DND-41 (cell line): ENCODE data around the gene FBXW11.

ENCODE experiments used
- ATAC-seq: fragments of 200-7000 bp; cut with Tn5 transposase; 3 replicates; pipeline ENCODE4 v1.9.1; 2021; ENCODE audit warnings: low read depth; ENCODE audit not compliant: insufficient read depth
- DNase-seq: peaks from one replicate; pipeline ENCODE4 v3.0.0-alpha.2; 2020
- H2AFZ ChIP-seq: 2 replicates; pipeline ENCODE4 v1.6.0; 2012; ENCODE audit warnings: low read depth, low read length
- H3K27ac ChIP-seq: 2 replicates; pipeline ENCODE4 v1.5.1; 2012; ENCODE audit warnings: low read length, inconsistent platforms
- H3K27me3 ChIP-seq: fragments of 200-600 bp; sonication (generic); 2 replicates; pipeline ENCODE4 v1.6.0; 2012; ENCODE audit warnings: low read length, mild to moderate bottlenecking, inconsistent platforms; ENCODE audit not compliant: insufficient read depth, poor library complexity
- H3K36me3 ChIP-seq: 2 replicates; pipeline ENCODE4 v1.5.1; 2012; ENCODE audit warnings: low read length, inconsistent platforms; ENCODE audit not compliant: insufficient read depth
- H3K4me1 ChIP-seq: 2 replicates; pipeline ENCODE4 v1.5.1; 2012; ENCODE audit warnings: mild to moderate bottlenecking, low read length; ENCODE audit not compliant: insufficient read depth
- H3K4me2 ChIP-seq: 2 replicates; pipeline ENCODE4 v1.6.0; 2012; ENCODE audit warnings: mild to moderate bottlenecking, moderate library complexity, low read length, inconsistent platforms; ENCODE audit not compliant: insufficient read depth
- H3K4me3 ChIP-seq, 2 experiments: fragments of 200-600 bp in 1 of 2; shearing (Covaris generic) in 1 of 2; 2 replicates each; pipeline ENCODE4 v1.5.1; 2012 to 2016; ENCODE audit warnings: inconsistent platforms in 2 of 2, low read length in 2 of 2, mild to moderate bottlenecking in 2 of 2, low read depth in 1 of 2, moderate library complexity in 1 of 2
- H3K79me2 ChIP-seq: 2 replicates; pipeline ENCODE4 v1.6.0; 2012; ENCODE audit warnings: low read length, inconsistent platforms; ENCODE audit not compliant: insufficient read depth
- H3K9ac ChIP-seq: 2 replicates; pipeline ENCODE4 v1.6.0; 2012; ENCODE audit warnings: low read depth, mild to moderate bottlenecking, inconsistent platforms, low read length, moderate library complexity
- H3K9me3 ChIP-seq: 2 replicates; pipeline ENCODE4 v1.5.1; 2012; ENCODE audit warnings: low read length, moderate library complexity, mild to moderate bottlenecking, inconsistent platforms; ENCODE audit not compliant: insufficient read depth, severe bottlenecking
- H4K20me1 ChIP-seq: 2 replicates; pipeline ENCODE4 v1.6.0; 2012; ENCODE audit warnings: low read length; ENCODE audit not compliant: insufficient read depth
- EZH2 ChIP-seq: IDR thresholded peaks from 3 replicates; pipeline ENCODE4 v1.6.1; 2012; ENCODE audit warnings: borderline replicate concordance, low read depth, mild to moderate bottlenecking, moderate library complexity, low read length, inconsistent platforms; ENCODE audit not compliant: severe bottlenecking
- TF ChIP-seq, protein P1 (sequence below): IDR thresholded peaks from 2 replicates; pipeline ENCODE4 v1.5.1; 2012; ENCODE audit warnings: borderline replicate concordance, low read length, moderate library complexity, mild to moderate bottlenecking; ENCODE audit not compliant: poor library complexity, severe bottlenecking; ENCODE audit errors: extremely low read depth

The FBXW11 gene

DNA sequence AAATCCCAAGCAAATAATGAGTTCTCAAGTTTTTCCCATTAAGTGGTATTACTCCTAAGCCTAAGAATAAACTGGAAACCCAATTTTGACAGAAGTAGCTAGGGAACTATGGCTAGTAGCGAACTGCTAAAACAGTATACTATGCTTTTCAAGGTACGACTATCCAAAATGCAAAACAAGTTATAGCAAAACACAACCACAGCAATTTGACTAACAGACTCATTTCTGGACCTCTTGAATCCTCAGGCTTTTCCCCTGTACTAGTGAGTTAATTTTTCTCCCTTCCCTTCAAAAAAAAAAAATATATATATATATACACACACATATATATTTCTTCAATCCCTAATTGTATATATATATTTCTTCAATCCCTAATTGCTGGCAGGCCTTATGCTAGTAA is 7.3 kb downstream of the FBXW11 start:
- no peaks in the 10 kb centered on the region for H3K9me3 ChIP-seq
- DNase-seq = no peak
- H3K4me1 ChIP-seq = no peaks in the 10 kb centered on the region; the same call in 1 of the 2 replicates
- no peak overlapping the region for H3K4me3 ChIP-seq
- peaks cover 52% of the 10 kb centered on the region for H4K20me1 ChIP-seq
- H3K4me2 ChIP-seq = no peak overlapping the region
- no peak overlapping the region for H2AFZ ChIP-seq
- peaks cover 17% of the 10 kb centered on the region; the same call in 1 of the 2 replicates for H3K36me3 ChIP-seq
- no peak overlapping the region for H3K9ac ChIP-seq
- H3K79me2 ChIP-seq = peaks cover 98% of the 10 kb centered on the region
- ATAC-seq = no peak
- H3K27me3 ChIP-seq = no peaks in the 10 kb centered on the region
- TF ChIP-seq, protein P1, sequence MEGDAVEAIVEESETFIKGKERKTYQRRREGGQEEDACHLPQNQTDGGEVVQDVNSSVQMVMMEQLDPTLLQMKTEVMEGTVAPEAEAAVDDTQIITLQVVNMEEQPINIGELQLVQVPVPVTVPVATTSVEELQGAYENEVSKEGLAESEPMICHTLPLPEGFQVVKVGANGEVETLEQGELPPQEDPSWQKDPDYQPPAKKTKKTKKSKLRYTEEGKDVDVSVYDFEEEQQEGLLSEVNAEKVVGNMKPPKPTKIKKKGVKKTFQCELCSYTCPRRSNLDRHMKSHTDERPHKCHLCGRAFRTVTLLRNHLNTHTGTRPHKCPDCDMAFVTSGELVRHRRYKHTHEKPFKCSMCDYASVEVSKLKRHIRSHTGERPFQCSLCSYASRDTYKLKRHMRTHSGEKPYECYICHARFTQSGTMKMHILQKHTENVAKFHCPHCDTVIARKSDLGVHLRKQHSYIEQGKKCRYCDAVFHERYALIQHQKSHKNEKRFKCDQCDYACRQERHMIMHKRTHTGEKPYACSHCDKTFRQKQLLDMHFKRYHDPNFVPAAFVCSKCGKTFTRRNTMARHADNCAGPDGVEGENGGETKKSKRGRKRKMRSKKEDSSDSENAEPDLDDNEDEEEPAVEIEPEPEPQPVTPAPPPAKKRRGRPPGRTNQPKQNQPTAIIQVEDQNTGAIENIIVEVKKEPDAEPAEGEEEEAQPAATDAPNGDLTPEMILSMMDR = no peak
- no peak for TF ChIP-seq EZH2
- H3K27ac ChIP-seq = no peak overlapping the region

DNA sequence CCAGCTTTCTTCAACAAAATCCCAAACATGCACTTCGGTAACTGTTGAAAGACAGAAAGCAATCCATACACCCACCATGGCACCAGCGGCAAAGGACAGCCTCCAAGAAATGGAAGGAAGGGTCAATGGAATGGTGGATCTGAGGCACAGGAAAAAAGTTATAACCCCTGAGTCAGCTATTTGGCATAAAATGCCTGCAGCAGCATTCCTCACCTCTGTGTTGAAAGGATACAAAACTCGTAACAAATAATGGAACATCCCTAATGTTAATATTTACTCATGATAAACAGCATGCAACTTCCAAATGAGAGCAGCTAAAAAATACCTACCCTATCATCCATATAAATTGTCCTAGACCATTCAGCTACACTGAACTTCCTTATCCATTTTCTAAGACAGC is 9.4 kb downstream of the FBXW11 start:
- no peak for ATAC-seq
- Histone ChIP-seq H3K36me3 (peaks cover 32% of the 10 kb centered on the region; the same call in 1 of the 2 replicates), H4K20me1 (peaks cover 51% of the 10 kb centered on the region), H3K9me3 (no peaks in the 10 kb centered on the region), H3K79me2 (peaks cover 98% of the 10 kb centered on the region), H3K4me3 (no peak overlapping the region), H3K27me3 (no peaks in the 10 kb centered on the region), H3K4me2 (no peak overlapping the region), H3K27ac (no peak overlapping the region), H3K4me1 (no peaks in the 10 kb centered on the region), H3K9ac (no peak overlapping the region), H2AFZ (no peak overlapping the region)
- DNase-seq = no peak
- no peak for TF ChIP-seq EZH2
- TF ChIP-seq, protein P1 = no peak

DNA sequence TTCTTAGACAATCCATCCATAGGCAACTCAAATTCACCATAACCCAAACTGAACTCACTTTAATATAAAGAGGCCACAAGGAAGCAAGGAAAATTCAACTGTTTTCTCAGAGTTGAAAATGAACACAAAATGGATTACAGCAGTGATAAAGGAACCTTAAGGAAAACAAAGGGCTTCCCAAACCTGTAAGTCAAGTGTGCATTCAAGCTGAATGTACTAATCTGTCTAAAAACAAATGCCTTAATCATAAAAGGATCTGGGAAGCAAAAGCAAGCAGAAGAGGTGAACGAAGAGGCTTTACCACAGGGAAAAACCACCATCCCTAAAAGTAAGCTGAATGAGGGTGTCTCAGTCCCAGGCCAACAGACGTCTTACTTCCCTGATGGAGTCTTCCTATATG is 13.6 kb downstream of the FBXW11 start:
- no peaks in the 10 kb centered on the region for H3K9me3 ChIP-seq
- no peaks in the 10 kb centered on the region for H3K4me1 ChIP-seq
- peaks cover 93% of the 10 kb centered on the region for H3K79me2 ChIP-seq
- H3K4me3 ChIP-seq = no peak overlapping the region
- no peak overlapping the region for H3K27ac ChIP-seq
- H3K27me3 ChIP-seq = no peaks in the 10 kb centered on the region
- peaks cover 45% of the 10 kb centered on the region for H4K20me1 ChIP-seq
- peaks cover 43% of the 10 kb centered on the region for H3K36me3 ChIP-seq
- ATAC-seq = no peak
- no peak overlapping the region for H3K4me2 ChIP-seq
- DNase-seq = no peak
- TF ChIP-seq, protein P1 = no peak
- TF ChIP-seq EZH2 = no peak
- H3K9ac ChIP-seq = no peak overlapping the region
- H2AFZ ChIP-seq = no peak overlapping the region

DNA sequence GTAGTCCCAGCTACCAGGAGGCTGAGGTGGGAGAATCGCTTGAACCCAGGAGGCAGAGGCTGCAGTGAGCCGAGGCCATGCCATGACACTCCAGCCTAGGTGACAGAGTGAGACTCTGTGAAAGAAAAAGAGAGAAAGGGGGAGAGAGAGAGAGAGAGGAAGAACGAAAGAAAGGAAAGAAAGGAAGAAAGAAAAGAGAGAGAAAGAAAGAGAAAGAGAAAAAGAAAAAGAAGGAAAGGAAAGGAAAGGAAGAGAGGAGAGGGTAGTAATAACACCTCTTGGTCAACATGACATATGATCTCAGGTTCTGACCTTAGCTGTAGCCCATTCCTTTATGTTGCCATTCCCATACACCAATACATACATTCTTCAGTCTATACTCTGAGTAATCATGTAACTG is 14.1 kb downstream of the FBXW11 start:
- ATAC-seq = no peak
- Histone ChIP-seq H3K79me2 (peaks cover 93% of the 10 kb centered on the region), H3K36me3 (peaks cover 43% of the 10 kb centered on the region)

More for the DNA sequence above, 14.1 kb downstream of the FBXW11 start:
- no peak overlapping the region for H3K9ac ChIP-seq
- H3K4me2 ChIP-seq = no peak overlapping the region
- no peak overlapping the region for H2AFZ ChIP-seq
- H3K4me1 ChIP-seq = no peaks in the 10 kb centered on the region
- H3K9me3 ChIP-seq = no peaks in the 10 kb centered on the region
- H3K27me3 ChIP-seq = no peaks in the 10 kb centered on the region
- H3K4me3 ChIP-seq = no peak overlapping the region
- peaks cover 45% of the 10 kb centered on the region for H4K20me1 ChIP-seq
- DNase-seq = no peak
- TF ChIP-seq, protein P1 = no peak
- no peak for TF ChIP-seq EZH2
- no peak overlapping the region for H3K27ac ChIP-seq
